Uterus (tissue), 4 donors: Measurements from ENCODE around the gene BCKDHB. TPM values are rescaled to one million over a fixed set of nuclear protein-coding genes. Genes with fewer than 3 reads are reported as not detected.

Experiments used
- DNase-seq, 2 donors: peaks; one replicate each; pipeline ENCODE4 v3.0.0-alpha.2; 2019 to 2020
- H3K27ac ChIP-seq, 2 donors: fragments of 200-600 bp; sonication (generic); 1 replicate in 1 of 2; 2 replicates in 1 of 2; pipeline ENCODE4 v1.5.1; 2016 to 2018
- H3K27me3 ChIP-seq, 2 donors: fragments of 200-600 bp; sonication (generic); one replicate each; pipeline ENCODE4 v1.5.1; 2018 to 2019; ENCODE audit warnings: control low read depth in 1 of 2
- H3K36me3 ChIP-seq, 2 donors: fragments of 200-600 bp; sonication (generic); one replicate each; pipeline ENCODE4 v1.5.1; 2019; ENCODE audit warnings: control low read depth in 1 of 2
- H3K4me1 ChIP-seq, 2 donors: fragments of 200-600 bp; sonication (generic); one replicate each; pipeline ENCODE4 v1.5.1; 2018 to 2019; ENCODE audit warnings: control low read depth in 1 of 2
- H3K4me3 ChIP-seq, 2 donors: fragments of 200-600 bp; sonication (generic); 1 replicate in 1 of 2; 2 replicates in 1 of 2; pipeline ENCODE4 v1.5.1; 2018 to 2019; ENCODE audit warnings: mild to moderate bottlenecking in 1 of 2
- H3K9me3 ChIP-seq, 2 donors: fragments of 200-600 bp; sonication (generic); one replicate each; pipeline ENCODE4 v1.5.1; 2019; ENCODE audit warnings: control low read depth in 1 of 2
- POLR2A ChIP-seq, 2 donors: fragments of 450-650 bp; IDR thresholded peaks; one replicate each; pipeline ENCODE4 v1.6.1; 2016; ENCODE audit warnings: antibody characterized with exemption in 2 of 2, mild to moderate bottlenecking in 1 of 2, moderate library complexity in 1 of 2
- intact Hi-C: fragments of 100-400 bp; cut with DNase I; formaldehyde crosslinking; loops from one replicate; pipeline ENCODE4 v1.15.1; 2023; ENCODE audit warnings: low total_unique reads
- total RNA-seq, 4 donors: library from RNA; depleted of rRNA in 3 of 4; stranded (reverse); fragments of >200 nt in 3 of 4; gene quantifications; one replicate each; pipeline versions ENCODE4 v1.1.0 to v1.2.4, GENCODE V29; 2014 to 2023
- TF ChIP-seq, protein P1 (sequence below), 4 experiments: fragments of 200-600 bp in 2 of 4; fragments of 450-650 bp in 2 of 4; sonication (generic) in 2 of 4; IDR thresholded peaks; one replicate each; pipeline ENCODE4 v1.5.1; 2016 to 2019; ENCODE audit warnings: antibody characterized with exemption in 4 of 4, mild to moderate bottlenecking in 2 of 4, moderate library complexity in 1 of 4
- donor health status: DM: yes; HTN: yes; CAD: no.

Gene BCKDHB
- total RNA-seq, 4 donors from 2014 or later = 7.2 to 35.5 (median 13.2) TPM

DNA sequence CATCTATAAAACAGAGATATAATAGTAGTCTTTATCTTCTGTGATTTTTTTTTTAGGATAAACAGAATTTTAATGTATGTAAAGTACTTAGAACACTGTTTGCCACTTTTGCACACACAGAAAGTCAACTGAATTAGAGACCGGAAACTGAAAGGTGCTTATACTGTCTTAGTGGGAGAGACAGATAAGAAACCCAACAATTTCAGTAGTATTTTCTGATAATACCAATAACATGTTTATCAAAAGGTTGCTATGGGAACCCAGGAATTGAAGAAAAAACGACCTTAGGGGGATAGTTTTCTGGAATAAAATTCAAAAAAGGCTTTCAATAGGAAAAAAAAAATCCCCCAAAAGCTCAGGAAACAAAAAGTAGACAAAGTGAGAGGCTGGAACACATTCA is 138.6 kb downstream of the BCKDHB start:
- Histone ChIP-seq H3K4me1 (no peaks in the 10 kb centered on the region), H3K27me3 (no peaks in the 10 kb centered on the region), H3K27ac (no peak overlapping the region), H3K4me3 (no peak overlapping the region), H3K36me3 (no peaks in the 10 kb centered on the region), H3K9me3 (no peaks in the 10 kb centered on the region)
- no peak for DNase-seq
- intact Hi-C loops = no loop called here
- TF ChIP-seq, protein P1, sequence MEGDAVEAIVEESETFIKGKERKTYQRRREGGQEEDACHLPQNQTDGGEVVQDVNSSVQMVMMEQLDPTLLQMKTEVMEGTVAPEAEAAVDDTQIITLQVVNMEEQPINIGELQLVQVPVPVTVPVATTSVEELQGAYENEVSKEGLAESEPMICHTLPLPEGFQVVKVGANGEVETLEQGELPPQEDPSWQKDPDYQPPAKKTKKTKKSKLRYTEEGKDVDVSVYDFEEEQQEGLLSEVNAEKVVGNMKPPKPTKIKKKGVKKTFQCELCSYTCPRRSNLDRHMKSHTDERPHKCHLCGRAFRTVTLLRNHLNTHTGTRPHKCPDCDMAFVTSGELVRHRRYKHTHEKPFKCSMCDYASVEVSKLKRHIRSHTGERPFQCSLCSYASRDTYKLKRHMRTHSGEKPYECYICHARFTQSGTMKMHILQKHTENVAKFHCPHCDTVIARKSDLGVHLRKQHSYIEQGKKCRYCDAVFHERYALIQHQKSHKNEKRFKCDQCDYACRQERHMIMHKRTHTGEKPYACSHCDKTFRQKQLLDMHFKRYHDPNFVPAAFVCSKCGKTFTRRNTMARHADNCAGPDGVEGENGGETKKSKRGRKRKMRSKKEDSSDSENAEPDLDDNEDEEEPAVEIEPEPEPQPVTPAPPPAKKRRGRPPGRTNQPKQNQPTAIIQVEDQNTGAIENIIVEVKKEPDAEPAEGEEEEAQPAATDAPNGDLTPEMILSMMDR (IDR thresholded peaks at IDR 0.05) = no peak
- TF ChIP-seq POLR2A (IDR thresholded peaks at IDR 0.05) = no peak

- Histone ChIP-seq H3K36me3 (no peaks in the 10 kb centered on the region), H3K27ac (no peak overlapping the region), H3K9me3 (no peaks in the 10 kb centered on the region), H3K4me3 (no peak overlapping the region), H3K4me1 (no peaks in the 10 kb centered on the region), H3K27me3 (no peaks in the 10 kb centered on the region)
- no peak for DNase-seq
- TF ChIP-seq POLR2A (IDR thresholded peaks at IDR 0.05) = no peak
- TF ChIP-seq, protein P1 (IDR thresholded peaks at IDR 0.05) = no peak
- intact Hi-C loops = no loop called here
Measured at GRCh38 chr6:80249897-80250296, 143.4 kb downstream of the BCKDHB start.

GRCh38 chr6:80250391-80250997 is 144.0 kb downstream of the BCKDHB start:
- no peaks in the 10 kb centered on the region for H3K4me1 ChIP-seq
- TF ChIP-seq, protein P1 (IDR thresholded peaks at IDR 0.05) = no peak
- no peak for DNase-seq
- H3K4me3 ChIP-seq = no peak overlapping the region
- no peaks in the 10 kb centered on the region for H3K36me3 ChIP-seq
- H3K27me3 ChIP-seq = no peaks in the 10 kb centered on the region
- no peak overlapping the region for H3K27ac ChIP-seq
- intact Hi-C loops = no loop called here
- H3K9me3 ChIP-seq = no peaks in the 10 kb centered on the region

DNA sequence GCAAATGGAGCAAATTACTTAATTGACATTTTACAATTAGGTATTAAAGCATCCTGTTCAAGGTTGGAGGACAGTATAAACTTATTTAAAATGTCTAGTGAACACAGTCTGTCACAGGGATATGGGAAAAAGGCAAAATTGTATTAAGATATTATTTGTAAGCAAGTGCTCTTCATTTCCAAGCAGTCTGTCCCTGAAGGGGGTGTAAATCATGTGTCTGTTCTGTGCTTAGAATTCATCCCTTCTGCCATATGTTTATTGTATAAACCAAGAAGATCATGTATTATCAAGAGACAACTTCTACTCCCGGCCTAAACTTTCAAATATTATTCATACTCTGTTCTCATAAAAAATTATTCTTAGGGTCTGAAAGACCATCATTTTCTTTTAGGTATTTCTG is 144.8 kb downstream of the BCKDHB start:
- DNase-seq = no peak
- H3K27ac ChIP-seq = no peak overlapping the region
- H3K36me3 ChIP-seq = no peaks in the 10 kb centered on the region
- no peak for TF ChIP-seq POLR2A (IDR thresholded peaks at IDR 0.05)
- TF ChIP-seq, protein P1 (IDR thresholded peaks at IDR 0.05) = no peak
- intact Hi-C loops = no loop called here
- H3K27me3 ChIP-seq = no peaks in the 10 kb centered on the region
- H3K4me3 ChIP-seq = no peak overlapping the region
- H3K9me3 ChIP-seq = no peaks in the 10 kb centered on the region
- H3K4me1 ChIP-seq = no peaks in the 10 kb centered on the region

GRCh38 chr6:80254716-80255115 is 148.2 kb downstream of the BCKDHB start:
- TF ChIP-seq, protein P1 (IDR thresholded peaks at IDR 0.05) = no peak
- TF ChIP-seq POLR2A (IDR thresholded peaks at IDR 0.05) = no peak
- no peak overlapping the region for H3K4me3 ChIP-seq
- H3K27me3 ChIP-seq = no peaks in the 10 kb centered on the region
- no peaks in the 10 kb centered on the region for H3K36me3 ChIP-seq
- no peak overlapping the region for H3K27ac ChIP-seq
- H3K9me3 ChIP-seq = no peaks in the 10 kb centered on the region
- DNase-seq = no peak
- H3K4me1 ChIP-seq = no peaks in the 10 kb centered on the region
- intact Hi-C loops = no loop called here
